GM21381 (cell line): Measurements from ENCODE around the gene SOX6.

Experiments
- ATAC-seq: cut with Tn5 transposase; IDR thresholded peaks from one replicate; pipeline ENCODE4 v1.9.1; 2021; ENCODE audit warnings: mild to moderate bottlenecking, moderate library complexity; ENCODE audit not compliant: unreplicated experiment

Gene SOX6

GRCh38 chr11:16321148-16321547, 35.2 kb downstream of the SOX6 start:
- no peak for ATAC-seq

- ATAC-seq: no peak
Measured at GRCh38 chr11:16318320-16318719, 38.0 kb downstream of the SOX6 start.

- ATAC-seq: no peak
Measured at GRCh38 chr11:16317712-16318111, 38.6 kb downstream of the SOX6 start.

- ATAC-seq: no peak
Measured at GRCh38 chr11:16313846-16314245, 42.5 kb downstream of the SOX6 start.

- no peak for ATAC-seq
Measured at GRCh38 chr11:16312233-16312765, 44.0 kb downstream of the SOX6 start.

- no peak for ATAC-seq
Measured at GRCh38 chr11:16311831-16312230, 44.5 kb downstream of the SOX6 start.

- no peak for ATAC-seq
Measured at GRCh38 chr11:16310943-16311342, 45.4 kb downstream of the SOX6 start.

GRCh38 chr11:16309226-16309625, 47.1 kb downstream of the SOX6 start:
- ATAC-seq: no peak

GRCh38 chr11:16301462-16301861, 54.9 kb downstream of the SOX6 start:
- no peak for ATAC-seq

GRCh38 chr11:16299884-16300782, 56.2 kb downstream of the SOX6 start:
- ATAC-seq: no peak

GRCh38 chr11:16299390-16299789, 57.0 kb downstream of the SOX6 start:
- no peak for ATAC-seq

- no peak for ATAC-seq
Measured at GRCh38 chr11:16297332-16297731, 59.0 kb downstream of the SOX6 start.

GRCh38 chr11:16296273-16296672, 60.1 kb downstream of the SOX6 start:
- no peak for ATAC-seq

- no peak for ATAC-seq
Measured at GRCh38 chr11:16295592-16295991, 60.8 kb downstream of the SOX6 start.

- ATAC-seq: no peak
Measured at GRCh38 chr11:16293204-16293681, 63.1 kb downstream of the SOX6 start.

GRCh38 chr11:16292167-16292859, 64.0 kb downstream of the SOX6 start:
- no peak for ATAC-seq

- ATAC-seq: no peak
Measured at GRCh38 chr11:16291729-16292128, 64.6 kb downstream of the SOX6 start.

- no peak for ATAC-seq
Measured at GRCh38 chr11:16289541-16289940, 66.8 kb downstream of the SOX6 start.

GRCh38 chr11:16287630-16288280, 68.6 kb downstream of the SOX6 start:
- ATAC-seq: no peak

- no peak for ATAC-seq
Measured at GRCh38 chr11:16286095-16286494, 70.3 kb downstream of the SOX6 start.

- no peak for ATAC-seq
Measured at GRCh38 chr11:16280256-16280682, 76.1 kb downstream of the SOX6 start.
